Testis (tissue), 3 donors: ENCODE results near the gene BICC1. TPM values are rescaled to one million over a fixed set of nuclear protein-coding genes. Genes with fewer than 3 reads are reported as not detected.

ENCODE experiments used
- DNase-seq: peaks from one replicate; pipeline ENCODE4 v3.0.0-alpha.2; 2019
- H3K27ac ChIP-seq, 2 donors: fragments of 200-600 bp; sonication (generic); one replicate each; pipeline ENCODE4 v1.5.1; 2019
- H3K27me3 ChIP-seq: fragments of 200-600 bp; sonication (generic); one replicate; pipeline ENCODE4 v1.5.1; 2019
- H3K36me3 ChIP-seq: fragments of 200-600 bp; sonication (generic); one replicate; pipeline ENCODE4 v1.5.1; 2017; ENCODE audit warnings: low read depth; ENCODE audit errors: missing control alignments
- H3K4me1 ChIP-seq: fragments of 200-600 bp; sonication (generic); one replicate; pipeline ENCODE4 v1.5.1; 2019
- H3K4me3 ChIP-seq, 2 donors: fragments of 200-600 bp; sonication (generic); one replicate each; pipeline ENCODE4 v1.5.1; 2017 to 2019
- H3K9me3 ChIP-seq: fragments of 200-600 bp; sonication (generic); one replicate; pipeline ENCODE4 v1.5.1; 2017
- POLR2A ChIP-seq: fragments of 450-650 bp; IDR thresholded peaks from one replicate; pipeline ENCODE4 v1.6.1; 2017; ENCODE audit warnings: antibody characterized with exemption, mild to moderate bottlenecking, moderate library complexity
- WGBS, 2 donors: methylation state at CpG; one replicate each; pipeline ENCODE4 v1.1.5; 2018; 5-methylcytosine and 5-hydroxymethylcytosine counted together
- intact Hi-C: fragments of 100-400 bp; cut with DNase I; formaldehyde crosslinking; loops from one replicate; pipeline ENCODE4 v1.15.1; 2023; ENCODE audit warnings: low total_unique reads
- polyA plus RNA-seq: library from polyadenylated mRNA; stranded (reverse); fragments of 350-450 nt; fragmentation: Illumina TruSeq; extraction: RNeasy Lipid Tissue Mini Kit (QIAGEN cat#74804); gene quantifications from one replicate; pipeline ENCODE4 v1.2.3, GENCODE V29; 2014; ENCODE audit warnings: low read depth, low replicate concordance; ENCODE audit not compliant: insufficient read depth
- total RNA-seq, 2 donors: library from RNA; depleted of rRNA; stranded (reverse); fragments of >200 nt; gene quantifications; one replicate each; pipeline ENCODE4 v1.2.3, GENCODE V29; 2016
- TF ChIP-seq, protein P1 (sequence below), 3 experiments: fragments of 450-650 bp in 2 of 3; fragments of 200-600 bp in 1 of 3; sonication (generic) in 1 of 3; IDR thresholded peaks; one replicate each; pipeline ENCODE4 v1.5.1; 2016 to 2019; ENCODE audit warnings: antibody characterized with exemption in 3 of 3, mild to moderate bottlenecking in 2 of 3, moderate library complexity in 1 of 3

Gene BICC1
- total and polyA plus RNA-seq, 3 donors from 2014 or later, result 8.7 to 14.1 (median 10.0) TPM

DNA sequence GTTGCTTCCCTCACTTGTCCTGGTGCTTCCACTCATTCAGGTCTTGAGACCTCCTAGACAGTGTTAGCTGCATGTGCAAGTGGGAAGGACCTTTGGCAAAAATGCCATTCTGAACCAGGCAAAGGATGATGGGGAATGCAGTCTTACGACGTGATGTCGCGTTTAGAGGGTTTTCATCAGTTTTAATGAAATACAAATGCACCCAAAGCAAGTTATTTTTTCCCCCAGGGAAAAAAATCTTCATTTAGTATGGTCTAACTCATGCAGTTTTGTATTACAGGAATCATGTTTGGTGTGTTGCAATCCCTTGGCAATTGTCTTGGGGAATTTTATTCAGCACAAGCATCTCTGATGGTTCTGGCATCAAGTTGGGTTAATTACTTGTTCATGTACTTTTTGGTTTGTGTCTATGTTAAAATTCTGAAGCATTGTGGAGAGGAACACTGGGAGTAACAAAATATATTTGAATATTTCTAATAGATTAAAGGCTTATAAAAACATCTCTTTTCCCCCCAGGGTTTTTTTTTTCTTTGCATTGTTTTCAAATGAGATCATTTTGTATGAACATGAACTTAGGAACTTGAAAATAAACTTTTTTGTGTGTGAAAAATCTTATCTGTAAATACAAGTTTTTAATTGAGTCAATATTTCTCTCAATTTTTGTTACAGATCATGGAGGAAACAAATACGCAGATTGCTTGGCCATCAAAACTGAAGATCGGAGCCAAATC lies 188.9 kb downstream of the BICC1 start:
- Histone ChIP-seq H3K4me3 (no peak overlapping the region), H3K36me3 (no peaks in the 10 kb centered on the region), H3K4me1 (peaks cover 5% of the 10 kb centered on the region), H3K27ac (no peak overlapping the region), H3K27me3 (no peaks in the 10 kb centered on the region), H3K9me3 (no peaks in the 10 kb centered on the region)
- DNase-seq, result peak; percentile 60
- 62 to 71% methylated on average over 6 of the region's 6 CpGs for WGBS, 2 donors
- intact Hi-C loops, result no loop called here
- TF ChIP-seq, protein P1, sequence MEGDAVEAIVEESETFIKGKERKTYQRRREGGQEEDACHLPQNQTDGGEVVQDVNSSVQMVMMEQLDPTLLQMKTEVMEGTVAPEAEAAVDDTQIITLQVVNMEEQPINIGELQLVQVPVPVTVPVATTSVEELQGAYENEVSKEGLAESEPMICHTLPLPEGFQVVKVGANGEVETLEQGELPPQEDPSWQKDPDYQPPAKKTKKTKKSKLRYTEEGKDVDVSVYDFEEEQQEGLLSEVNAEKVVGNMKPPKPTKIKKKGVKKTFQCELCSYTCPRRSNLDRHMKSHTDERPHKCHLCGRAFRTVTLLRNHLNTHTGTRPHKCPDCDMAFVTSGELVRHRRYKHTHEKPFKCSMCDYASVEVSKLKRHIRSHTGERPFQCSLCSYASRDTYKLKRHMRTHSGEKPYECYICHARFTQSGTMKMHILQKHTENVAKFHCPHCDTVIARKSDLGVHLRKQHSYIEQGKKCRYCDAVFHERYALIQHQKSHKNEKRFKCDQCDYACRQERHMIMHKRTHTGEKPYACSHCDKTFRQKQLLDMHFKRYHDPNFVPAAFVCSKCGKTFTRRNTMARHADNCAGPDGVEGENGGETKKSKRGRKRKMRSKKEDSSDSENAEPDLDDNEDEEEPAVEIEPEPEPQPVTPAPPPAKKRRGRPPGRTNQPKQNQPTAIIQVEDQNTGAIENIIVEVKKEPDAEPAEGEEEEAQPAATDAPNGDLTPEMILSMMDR (IDR thresholded peaks at IDR 0.05), result no peak
- no peak for TF ChIP-seq POLR2A

DNA sequence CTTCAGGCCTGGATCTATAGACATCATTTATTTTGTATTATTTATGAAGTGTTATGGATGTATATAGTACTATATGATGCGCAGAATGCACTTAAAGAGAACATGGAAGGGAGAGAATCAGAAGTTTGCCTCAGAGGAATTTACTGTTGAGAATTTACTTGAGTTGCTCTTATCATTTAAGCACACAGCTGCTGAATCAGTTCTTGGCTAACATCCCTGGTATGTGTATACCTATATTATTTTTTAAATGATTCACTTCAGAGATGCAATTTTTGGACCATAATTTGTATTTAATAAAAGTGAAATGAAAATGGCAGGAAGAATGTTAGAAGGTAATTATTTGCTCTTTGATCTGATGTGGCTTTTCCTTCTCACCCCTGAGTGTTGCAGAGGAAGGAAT lies 191.6 kb downstream of the BICC1 start:
- 84 to 91% methylated on average over 1 of the region's 1 CpG for WGBS, 2 donors
- no peak for DNase-seq
- H3K27me3 ChIP-seq, result no peaks in the 10 kb centered on the region

DNA sequence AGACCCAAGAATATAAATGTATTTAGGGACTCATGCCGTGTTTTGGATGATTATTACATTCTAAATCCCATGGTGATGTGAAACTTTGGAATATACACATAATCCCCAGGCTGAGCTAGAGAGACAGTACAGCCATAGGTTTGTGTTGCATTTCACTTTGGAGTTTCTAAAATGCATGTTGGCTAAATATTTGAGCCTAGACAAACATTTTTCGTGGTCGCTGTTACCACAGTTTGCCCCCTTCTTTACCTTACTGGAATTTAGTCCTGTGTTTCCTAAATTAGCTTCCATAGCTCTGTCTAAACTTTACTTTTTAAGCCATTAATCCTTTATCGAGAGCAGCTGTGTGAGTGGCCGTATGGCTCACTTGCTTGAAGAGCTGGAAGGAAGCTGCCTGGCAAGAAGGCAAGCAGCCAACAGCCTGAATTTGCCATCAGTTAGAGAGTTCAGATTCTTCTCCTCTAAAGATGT lies 192.0 kb downstream of the BICC1 start:
- no peaks in the 10 kb centered on the region for H3K36me3 ChIP-seq
- H3K4me1 ChIP-seq, result peaks cover 5% of the 10 kb centered on the region
- intact Hi-C loops, result no loop called here
- no peak for DNase-seq
- no peak for TF ChIP-seq POLR2A
- TF ChIP-seq, protein P1 (IDR thresholded peaks at IDR 0.05), result no peak
- H3K27me3 ChIP-seq, result no peaks in the 10 kb centered on the region
- peak overlapping the region; percentile 9 to 21 for H3K27ac ChIP-seq
- H3K9me3 ChIP-seq, result no peaks in the 10 kb centered on the region
- 34 to 37% methylated on average over 5 of the region's 5 CpGs for WGBS, 2 donors
- H3K4me3 ChIP-seq, result no peak overlapping the region

More for the DNA sequence above, 191.6 kb downstream of the BICC1 start:
- Histone ChIP-seq H3K9me3 (no peaks in the 10 kb centered on the region), H3K36me3 (no peaks in the 10 kb centered on the region), H3K27ac (peak overlapping the region in 1 of 2 donors; percentile 21), H3K4me1 (peaks cover 5% of the 10 kb centered on the region), H3K4me3 (no peak overlapping the region)
- intact Hi-C loops, result no loop called here
- TF ChIP-seq, protein P1 (IDR thresholded peaks at IDR 0.05), result no peak
- TF ChIP-seq POLR2A, result no peak

DNA sequence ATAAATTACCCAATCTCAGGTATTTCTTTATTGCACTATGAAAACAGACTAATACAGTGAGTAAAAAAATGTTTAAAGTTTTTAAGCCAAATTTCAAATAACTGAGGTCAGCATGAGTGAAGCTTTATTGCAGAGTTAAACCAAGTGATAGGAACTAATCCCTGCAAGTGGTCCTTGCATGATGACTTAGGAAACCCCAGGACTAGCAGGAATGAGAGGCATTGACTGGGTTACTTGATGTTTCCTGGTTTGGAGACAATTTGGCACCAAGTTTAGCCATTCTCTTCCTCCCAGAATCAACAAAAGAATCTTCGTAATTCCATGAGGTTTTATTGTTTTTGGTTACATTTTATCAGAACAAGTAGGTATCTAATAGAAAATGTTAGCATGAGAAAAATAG lies 194.2 kb downstream of the BICC1 start:
- 38 to 48% methylated on average over 1 of the region's 1 CpG for WGBS, 2 donors
- intact Hi-C loops, result no loop called here
- Histone ChIP-seq H3K27me3 (no peaks in the 10 kb centered on the region), H3K4me3 (no peak overlapping the region), H3K36me3 (no peaks in the 10 kb centered on the region), H3K4me1 (peaks cover 5% of the 10 kb centered on the region), H3K9me3 (no peaks in the 10 kb centered on the region), H3K27ac (no peak overlapping the region)
- no peak for TF ChIP-seq POLR2A
- TF ChIP-seq, protein P1 (IDR thresholded peaks at IDR 0.05), result no peak
- DNase-seq, result no peak

DNA sequence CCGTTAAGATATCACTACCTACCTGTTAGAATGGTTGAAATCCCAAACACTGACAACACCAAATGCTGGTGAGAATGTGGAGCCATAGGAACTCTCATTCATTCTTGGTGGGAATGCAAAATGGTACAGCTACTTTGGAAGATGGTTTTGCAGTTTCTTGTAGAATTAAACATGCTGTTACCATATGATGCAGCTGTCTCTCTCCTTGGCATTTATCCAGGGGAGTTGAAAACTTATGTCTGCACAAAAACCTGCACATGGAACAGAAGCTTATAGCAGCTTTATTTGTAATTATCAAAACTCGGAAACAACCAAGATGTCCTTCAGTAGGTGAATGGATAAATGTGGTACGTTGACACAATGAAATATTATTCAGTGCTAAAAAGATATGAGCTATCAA lies 199.5 kb downstream of the BICC1 start:
- H3K27ac ChIP-seq, result no peak overlapping the region
- no peaks in the 10 kb centered on the region for H3K27me3 ChIP-seq
- DNase-seq, result no peak
- H3K4me1 ChIP-seq, result peaks cover 5% of the 10 kb centered on the region
- H3K9me3 ChIP-seq, result no peaks in the 10 kb centered on the region
- TF ChIP-seq POLR2A, result no peak
- TF ChIP-seq, protein P1 (IDR thresholded peaks at IDR 0.05), result no peak
- intact Hi-C loops, result no loop called here
- no peak overlapping the region for H3K4me3 ChIP-seq
- H3K36me3 ChIP-seq, result no peaks in the 10 kb centered on the region
- 63 to 65% methylated on average over 3 of the region's 3 CpGs for WGBS, 2 donors
